CD14-positive monocyte (primary cell): ENCODE results near the gene ANKRD49. TPM values are rescaled to one million over a fixed set of nuclear protein-coding genes. Genes with fewer than 3 reads are reported as not detected.

Source experiments
- DNase-seq, 3 donors: peaks; one replicate each; pipeline ENCODE4 v3.0.0-alpha.2; 2011 to 2022
- H2AFZ ChIP-seq: 2 replicates; pipeline ENCODE4 v1.6.0; 2012; ENCODE audit warnings: mild to moderate bottlenecking, low read depth, low read length, inconsistent platforms; ENCODE audit not compliant: insufficient read depth, poor library complexity, severe bottlenecking
- H3K27ac ChIP-seq, 2 donors: 1 replicate in 1 of 2; 2 replicates in 1 of 2; pipeline ENCODE4 v1.5.1; 2012 to 2013; ENCODE audit warnings: low read length in 2 of 2, control low read depth in 1 of 2, inconsistent platforms in 1 of 2, low read depth in 1 of 2, mild to moderate bottlenecking in 1 of 2
- H3K27me3 ChIP-seq, 2 donors: one replicate each; pipeline versions ENCODE4 v1.6.0 to v1.6.1; 2011 to 2013; ENCODE audit warnings: low read length in 2 of 2; ENCODE audit not compliant: control insufficient read depth in 2 of 2, insufficient read depth in 2 of 2
- H3K36me3 ChIP-seq, 2 donors: replicated peaks in 1 of 2; 1 replicate in 1 of 2; 2 replicates in 1 of 2; pipeline versions ENCODE4 v1.5.1 to v1.6.1; 2012 to 2013; ENCODE audit warnings: low read length in 2 of 2, control low read depth in 1 of 2, inconsistent platforms in 1 of 2, mild to moderate bottlenecking in 1 of 2; ENCODE audit not compliant: insufficient read depth in 2 of 2, control insufficient read depth in 1 of 2
- H3K4me1 ChIP-seq, 2 donors: 1 replicate in 1 of 2; 2 replicates in 1 of 2; pipeline versions ENCODE4 v1.5.1 to v1.6.1; 2012 to 2013; ENCODE audit warnings: low read length in 2 of 2, control low read depth in 1 of 2, inconsistent platforms in 1 of 2, mild to moderate bottlenecking in 1 of 2, moderate library complexity in 1 of 2; ENCODE audit not compliant: insufficient read depth in 2 of 2, control insufficient read depth in 1 of 2
- H3K4me2 ChIP-seq: replicated peaks from 2 replicates; pipeline ENCODE3; 2012; ENCODE audit warnings: low read length, moderate library complexity, mild to moderate bottlenecking; ENCODE audit not compliant: poor library complexity, severe bottlenecking; ENCODE audit errors: extremely low read depth
- H3K4me3 ChIP-seq, 3 experiments: fragments of 200-600 bp in 1 of 3; sonication (generic) in 1 of 3; replicated peaks in 1 of 3; 1 replicate in 2 of 3; 2 replicates in 1 of 3; pipeline ENCODE4 v1.5.1; 2011 to 2013; ENCODE audit warnings: low read length in 3 of 3, mild to moderate bottlenecking in 3 of 3, control low read depth in 2 of 3, low read depth in 2 of 3, inconsistent platforms in 1 of 3, moderate library complexity in 1 of 3
- H3K79me2 ChIP-seq: 2 replicates; pipeline ENCODE4 v1.6.0; 2012; ENCODE audit warnings: mild to moderate bottlenecking, control low read depth, inconsistent platforms, low read length, moderate library complexity; ENCODE audit not compliant: insufficient read depth
- H3K9ac ChIP-seq: 2 replicates; pipeline ENCODE4 v1.6.0; 2017; ENCODE audit warnings: low read length, mild to moderate bottlenecking; ENCODE audit not compliant: insufficient read depth, poor library complexity, severe bottlenecking
- H3K9me3 ChIP-seq, 2 donors: replicated peaks in 1 of 2; 1 replicate in 1 of 2; 2 replicates in 1 of 2; pipeline versions ENCODE4 v1.5.1 to v1.6.1; 2012 to 2013; ENCODE audit warnings: low read length in 2 of 2, control low read depth in 1 of 2; ENCODE audit not compliant: control insufficient read depth in 1 of 2, insufficient read depth in 1 of 2
- H4K20me1 ChIP-seq: 2 replicates; pipeline ENCODE4 v1.6.0; 2012; ENCODE audit warnings: mild to moderate bottlenecking, low read length, control low read depth, moderate library complexity; ENCODE audit not compliant: insufficient read depth
- H3K27ac Mint-ChIP-seq, 7 donors: one replicate each; pipeline ENCODE4 v1.8.0; 2020; ENCODE audit warnings: mild to moderate bottlenecking in 7 of 7, mixed read lengths in 7 of 7, moderate library complexity in 6 of 7, inconsistent platforms in 2 of 7
- H3K27me3 Mint-ChIP-seq, 3 donors: one replicate each; pipeline ENCODE4 v1.8.0; 2021 to 2022; ENCODE audit warnings: low read depth in 3 of 3, mild to moderate bottlenecking in 3 of 3, mixed read lengths in 3 of 3, moderate library complexity in 3 of 3, inconsistent platforms in 1 of 3
- H3K36me3 Mint-ChIP-seq, 2 donors: one replicate each; pipeline ENCODE4 v1.8.0; 2020; ENCODE audit warnings: mixed read lengths in 2 of 2, inconsistent platforms in 1 of 2, mild to moderate bottlenecking in 1 of 2
- H3K4me1 Mint-ChIP-seq: one replicate; pipeline ENCODE4 v1.8.0; 2020; ENCODE audit warnings: mild to moderate bottlenecking, mixed read lengths
- H3K4me3 Mint-ChIP-seq, 2 donors: one replicate each; pipeline ENCODE4 v1.8.0; 2020; ENCODE audit warnings: mild to moderate bottlenecking in 2 of 2, mixed read lengths in 2 of 2, moderate library complexity in 1 of 2
- H3K9me3 Mint-ChIP-seq, 7 donors: one replicate each; pipeline ENCODE4 v1.8.0; 2020 to 2022; ENCODE audit warnings: mixed read lengths in 7 of 7, mild to moderate bottlenecking in 6 of 7, moderate library complexity in 6 of 7, inconsistent platforms in 2 of 7
- WGBS: methylation state at CpG from one replicate; pipeline ENCODE4 v1.1.5; 2013; ENCODE audit warnings: missing lambda C conversion rate; ENCODE audit not compliant: insufficient coverage; 5-methylcytosine and 5-hydroxymethylcytosine counted together
- intact Hi-C, 2 donors: fragments of 100-400 bp; cut with micrococcal nuclease; formaldehyde crosslinking; loops; one replicate each; pipeline versions ENCODE4 v1.15.0 to v1.15.1; 2023
- polyA plus RNA-seq, 3 donors: library from polyadenylated mRNA; depleted of rRNA in 1 of 3; unstranded in 2 of 3; stranded (reverse) in 1 of 3; fragments of 300-500 nt in 2 of 3; fragments of >200 nt in 1 of 3; fragmentation: Illumina TruSeq in 2 of 3; gene quantifications; 1 replicate in 2 of 3; 2 replicates in 1 of 3; pipeline ENCODE4 v1.2.3, GENCODE V29; 2012 to 2021
- TF ChIP-seq, protein P1 (sequence below): fragments of 200-600 bp; IDR thresholded peaks from one replicate; pipeline ENCODE4 v1.8.0; 2022; ENCODE audit warnings: antibody characterized with exemption, mild to moderate bottlenecking

Gene ANKRD49
- polyA plus RNA-seq, 3 donors = 12.0 to 13.1 (median 12.8) TPM

DNA sequence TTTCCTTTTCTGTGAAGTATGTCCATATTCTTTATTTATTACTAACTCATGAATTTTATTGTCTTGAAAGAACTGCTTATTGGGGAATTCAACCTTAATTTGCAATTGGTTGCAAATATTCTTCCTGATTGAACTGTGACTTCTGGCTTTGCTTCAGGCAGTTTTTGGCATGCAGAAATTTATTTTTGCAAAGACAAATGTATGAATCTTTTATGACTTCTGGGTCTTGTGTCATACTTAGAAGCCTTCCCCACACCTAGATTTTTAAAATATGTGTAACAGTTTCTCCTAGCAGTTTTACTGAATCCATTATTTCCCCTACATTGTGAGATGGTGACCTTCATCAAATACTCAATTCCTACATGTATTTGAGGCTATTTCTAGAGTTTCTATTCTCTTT is 12.4 kb upstream of the ANKRD49 start:
- Histone ChIP-seq H3K4me2 (no peak overlapping the region), H3K9me3 (no peaks in the 10 kb centered on the region), H3K79me2 (no peaks in the 10 kb centered on the region), H3K4me3 (no peak overlapping the region), H3K36me3 (peaks cover 56 to 85% of the 10 kb centered on the region in 2 donors), H3K27ac (no peak overlapping the region), H2AFZ (no peak overlapping the region), H3K9ac (no peak overlapping the region), H4K20me1 (no peaks in the 10 kb centered on the region), H3K4me1 (peaks cover 3 to 5% of the 10 kb centered on the region in 2 donors), H3K27me3 (no peaks in the 10 kb centered on the region)
- intact Hi-C loops = no loop called here
- DNase-seq = no peak
- H3K4me3 Mint-ChIP-seq = no peak overlapping the region
- no peak overlapping the region for H3K27ac Mint-ChIP-seq
- TF ChIP-seq, protein P1, sequence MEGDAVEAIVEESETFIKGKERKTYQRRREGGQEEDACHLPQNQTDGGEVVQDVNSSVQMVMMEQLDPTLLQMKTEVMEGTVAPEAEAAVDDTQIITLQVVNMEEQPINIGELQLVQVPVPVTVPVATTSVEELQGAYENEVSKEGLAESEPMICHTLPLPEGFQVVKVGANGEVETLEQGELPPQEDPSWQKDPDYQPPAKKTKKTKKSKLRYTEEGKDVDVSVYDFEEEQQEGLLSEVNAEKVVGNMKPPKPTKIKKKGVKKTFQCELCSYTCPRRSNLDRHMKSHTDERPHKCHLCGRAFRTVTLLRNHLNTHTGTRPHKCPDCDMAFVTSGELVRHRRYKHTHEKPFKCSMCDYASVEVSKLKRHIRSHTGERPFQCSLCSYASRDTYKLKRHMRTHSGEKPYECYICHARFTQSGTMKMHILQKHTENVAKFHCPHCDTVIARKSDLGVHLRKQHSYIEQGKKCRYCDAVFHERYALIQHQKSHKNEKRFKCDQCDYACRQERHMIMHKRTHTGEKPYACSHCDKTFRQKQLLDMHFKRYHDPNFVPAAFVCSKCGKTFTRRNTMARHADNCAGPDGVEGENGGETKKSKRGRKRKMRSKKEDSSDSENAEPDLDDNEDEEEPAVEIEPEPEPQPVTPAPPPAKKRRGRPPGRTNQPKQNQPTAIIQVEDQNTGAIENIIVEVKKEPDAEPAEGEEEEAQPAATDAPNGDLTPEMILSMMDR = no peak
- H3K27me3 Mint-ChIP-seq = no peaks in the 10 kb centered on the region
- H3K36me3 Mint-ChIP-seq = peaks cover 66 to 93% of the 10 kb centered on the region in 2 donors
- peaks cover 0 to 1% (median 0%) of the 10 kb centered on the region in 7 donors for H3K9me3 Mint-ChIP-seq
- peaks cover 9% of the 10 kb centered on the region for H3K4me1 Mint-ChIP-seq

DNA sequence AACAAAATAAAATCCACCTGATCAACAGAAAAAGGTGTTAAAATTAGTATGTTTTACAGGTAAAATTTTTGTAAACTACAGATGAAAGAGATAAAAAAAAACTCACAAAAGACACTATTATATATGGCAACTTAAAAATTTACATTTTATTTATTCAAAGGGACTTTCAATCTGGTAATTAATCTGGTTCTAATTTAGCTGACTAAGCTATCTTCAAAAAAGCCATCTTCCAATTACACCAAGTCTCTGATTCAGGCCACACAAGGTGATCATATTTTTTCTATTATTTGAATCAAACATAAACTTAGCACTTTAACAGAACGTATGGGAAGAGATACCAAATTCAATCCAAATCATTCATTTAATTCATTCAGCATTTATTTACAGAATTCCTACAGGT is 7.7 kb upstream of the ANKRD49 start:
- Histone ChIP-seq H3K36me3 (peaks cover 76 to 94% of the 10 kb centered on the region in 2 donors), H3K9me3 (no peaks in the 10 kb centered on the region), H4K20me1 (no peaks in the 10 kb centered on the region), H3K27me3 (no peaks in the 10 kb centered on the region), H3K4me3 (no peak overlapping the region), H3K4me2 (no peak overlapping the region), H3K4me1 (no peaks in the 10 kb centered on the region), H3K79me2 (peaks cover 20% of the 10 kb centered on the region), H3K9ac (no peak overlapping the region), H3K27ac (no peak overlapping the region), H2AFZ (no peak overlapping the region)
- Mint-ChIP-seq H3K36me3 (peaks cover 78 to 90% of the 10 kb centered on the region in 2 donors), H3K27me3 (peaks cover 0 to 1% (median 0%) of the 10 kb centered on the region in 3 donors), H3K4me3 (no peak overlapping the region), H3K27ac (peak overlapping the region in 1 of 7 donors; percentile 35), H3K9me3 (peaks cover 0 to 1% (median 0%) of the 10 kb centered on the region in 7 donors), H3K4me1 (peaks cover 6% of the 10 kb centered on the region)
- no peak for DNase-seq
- WGBS = no CpG with 5 or more reads among the region's 1 CpG
- TF ChIP-seq, protein P1 = no peak
- intact Hi-C loops = no loop called here
